T-helper 1 cell treated with Interleukin-12 subunit alpha and Interleukin-12 subunit beta and Interleukin-4 antibody, amounts not matched to agents 30 ng/mL and 1 ng/mL, for 36 hours (primary cell): Measurements from ENCODE around the gene ARHGDIG. TPM values are rescaled to one million over a fixed set of nuclear protein-coding genes. Genes with fewer than 3 reads are reported as not detected.
"Not testable (repeated sequence)": the region's sequence is repeated elsewhere in the genome, so short reads cannot be mapped to it uniquely, and the experiment has no call there.

Source experiments
- intact Hi-C: fragments of 100-400 bp; cut with micrococcal nuclease; formaldehyde crosslinking; loops from one replicate; pipeline ENCODE4 v1.15.1; 2024
- total RNA-seq: library from RNA; stranded (reverse); gene quantifications from 2 replicates; pipeline ENCODE4 v1.2.3, GENCODE V29; 2022

ARHGDIG gene
- not detected in 2 replicates for total RNA-seq

- intact Hi-C loops: no loop called here
These were observed at the start of gene ARHGDIG for GRCh38 chr16:280552-280951. ARHGDIG (plus strand) TSS chr16:280591; CDS start chr16:280681, 90 bp downstream.

- intact Hi-C loops: loop anchor here (10.0 kb wide), 1 partner anchor 354 kb away; no protein-coding TSS in a partner anchor
These were observed 49.4 kb upstream of the ARHGDIG start for GRCh38 chr16:230949-231348.

- intact Hi-C loops: loop anchor here (1.0 to 10.0 kb wide), 7 partner anchors 44 to 350 kb away; partner anchors contain the start of genes DECR2, MRPL28 and NPRL3
These were observed 45.7 kb upstream of the ARHGDIG start, which contains the start of gene FAM234A for GRCh38 chr16:234468-235305. FAM234A (plus strand) TSS chr16:234821; CDS start chr16:254414, 19,593 bp downstream.

- intact Hi-C loops: loop anchor here (10.0 kb wide), 1 partner anchor 345 kb away; no protein-coding TSS in a partner anchor
These were observed 40.5 kb upstream of the ARHGDIG start for GRCh38 chr16:239948-240277.

- intact Hi-C loops: no loop called here
These were observed 39.8 kb upstream of the ARHGDIG start for GRCh38 chr16:240559-240958.

- intact Hi-C loops: no loop called here
These were observed 38.1 kb upstream of the ARHGDIG start for GRCh38 chr16:242281-242680.

GRCh38 chr16:243348-243747 is 37.0 kb upstream of the ARHGDIG start:
- intact Hi-C loops: no loop called here

GRCh38 chr16:245105-245504 is 35.3 kb upstream of the ARHGDIG start:
- intact Hi-C loops: no loop called here

- intact Hi-C loops: no loop called here
These were observed 33.4 kb upstream of the ARHGDIG start for GRCh38 chr16:247027-247426.

GRCh38 chr16:249431-249830 is 31.0 kb upstream of the ARHGDIG start:
- intact Hi-C loops: no loop called here

GRCh38 chr16:252366-253337 is 27.7 kb upstream of the ARHGDIG start:
- intact Hi-C loops: no loop called here

GRCh38 chr16:253833-254232 is 26.6 kb upstream of the ARHGDIG start:
- intact Hi-C loops: no loop called here

- intact Hi-C loops: no loop called here
These were observed 25.9 kb upstream of the ARHGDIG start for GRCh38 chr16:254461-254860.

GRCh38 chr16:255183-255582 is 25.2 kb upstream of the ARHGDIG start:
- intact Hi-C loops: no loop called here

- intact Hi-C loops: not testable (repeated sequence)
These were observed 22.3 kb upstream of the ARHGDIG start for GRCh38 chr16:258091-258490.

- intact Hi-C loops: no loop called here
These were observed 21.2 kb upstream of the ARHGDIG start for GRCh38 chr16:259226-259625.

GRCh38 chr16:259814-260253 is 20.6 kb upstream of the ARHGDIG start:
- intact Hi-C loops: no loop called here

- intact Hi-C loops: no loop called here
These were observed 20.1 kb upstream of the ARHGDIG start for GRCh38 chr16:260326-260725.

- intact Hi-C loops: no loop called here
These were observed 19.2 kb upstream of the ARHGDIG start for GRCh38 chr16:261031-261691.

GRCh38 chr16:262121-262745 is 18.2 kb upstream of the ARHGDIG start:
- intact Hi-C loops: no loop called here
